Small intestine (tissue), 16 donors: ENCODE results near the gene RPRD1A. TPM values are rescaled to one million over a fixed set of nuclear protein-coding genes. Genes with fewer than 3 reads are reported as not detected.
"Not testable (repeated sequence)": the region's sequence is repeated elsewhere in the genome, so short reads cannot be mapped to it uniquely, and the experiment has no call there.

Experiments
- DNase-seq, 2 donors: peaks; one replicate each; pipeline versions ENCODE4 v3.0.0 to v3.0.0-alpha.2; 2013
- FAIRE-seq: peaks from 2 replicates; lab custom pipeline; 2012; peaks lifted over from hg19 to GRCh38; lab: Jason Lieb, UNC
- H3K27ac ChIP-seq, 3 donors: one replicate each; pipeline ENCODE4 v1.5.1; 2013; ENCODE audit warnings: low read length in 2 of 3, mild to moderate bottlenecking in 2 of 3, control low read depth in 1 of 3, inconsistent platforms in 1 of 3, low read depth in 1 of 3, moderate library complexity in 1 of 3
- H3K27me3 ChIP-seq, 3 donors: one replicate each; pipeline ENCODE4 v1.6.1; 2013; ENCODE audit warnings: low read length in 3 of 3, inconsistent platforms in 1 of 3; ENCODE audit not compliant: control insufficient read depth in 3 of 3, insufficient read depth in 3 of 3
- H3K36me3 ChIP-seq, 3 donors: one replicate each; pipeline ENCODE4 v1.6.1; 2013; ENCODE audit warnings: low read length in 3 of 3, inconsistent platforms in 1 of 3, low read depth in 1 of 3, mild to moderate bottlenecking in 1 of 3, moderate library complexity in 1 of 3; ENCODE audit not compliant: control insufficient read depth in 3 of 3, insufficient read depth in 2 of 3
- H3K4me1 ChIP-seq, 3 donors: one replicate each; pipeline ENCODE4 v1.6.1; 2013; ENCODE audit warnings: low read length in 2 of 3, inconsistent platforms in 1 of 3, low read depth in 1 of 3, mild to moderate bottlenecking in 1 of 3, moderate library complexity in 1 of 3; ENCODE audit not compliant: control insufficient read depth in 3 of 3, insufficient read depth in 2 of 3
- H3K4me3 ChIP-seq, 3 donors: one replicate each; pipeline ENCODE4 v1.5.1; 2013; ENCODE audit warnings: low read length in 3 of 3, control low read depth in 1 of 3, inconsistent platforms in 1 of 3, low read depth in 1 of 3, mild to moderate bottlenecking in 1 of 3, moderate library complexity in 1 of 3
- H3K9me3 ChIP-seq, 2 donors: one replicate each; pipeline ENCODE4 v1.6.1; 2013; ENCODE audit warnings: low read depth in 1 of 2, low read length in 1 of 2; ENCODE audit not compliant: control insufficient read depth in 2 of 2, insufficient read depth in 1 of 2
- WGBS, 3 donors: extraction: QIAGEN DNeasy Blood & Tissue Kit; methylation state at CpG; one replicate each; pipeline ENCODE4 v1.1.7; 2013; 5-methylcytosine and 5-hydroxymethylcytosine counted together
- long read RNA-seq, 10 donors: transcript quantifications; one replicate each; lab custom pipeline, GENCODE V29; 2026
- polyA plus RNA-seq, 4 donors: library from polyadenylated mRNA; stranded (reverse) in 3 of 4; unstranded in 1 of 4; fragments of 200-250 nt in 3 of 4; fragments of 120-200 nt in 1 of 4; gene quantifications; one replicate each; pipeline versions ENCODE4 v1.2.1 to v1.2.3, GENCODE V29; 2013
- donor health status: healthy with polysubstance abuse.
- donor health status: control.
- donor health status: control.
- donor health status: Bipolar disorder and iron deficiency.
- donor health status: healthy.

The RPRD1A gene
- 10 to 100 TPM; 11.1 to 49.8 (median 19.4) TPM for polyA plus RNA-seq
- long read RNA-seq, donor 1, result 0 reads
- long read RNA-seq, donor 2, full-length matches to known transcripts, result 5 of 5 reads
- long read RNA-seq, donor 2, partial matches to known transcripts, result 0 of 5 reads
- long read RNA-seq, donor 2, other reads (novel, unspliced or antisense), result 0 of 5 reads
- long read RNA-seq, donor 3, full-length matches to known transcripts, result 2 of 2 reads
- long read RNA-seq, donor 3, partial matches to known transcripts, result 0 of 2 reads
- long read RNA-seq, donor 3, other reads (novel, unspliced or antisense), result 0 of 2 reads
- long read RNA-seq, donor 4, result 0 reads
- long read RNA-seq, donor 5, full-length matches to known transcripts, result 1 of 1 reads
- long read RNA-seq, donor 5, partial matches to known transcripts, result 0 of 1 reads
- long read RNA-seq, donor 5, other reads (novel, unspliced or antisense), result 0 of 1 reads
- long read RNA-seq, donor 6, full-length matches to known transcripts, result 6 of 6 reads
- long read RNA-seq, donor 6, partial matches to known transcripts, result 0 of 6 reads
- long read RNA-seq, donor 6, other reads (novel, unspliced or antisense), result 0 of 6 reads
- long read RNA-seq, donor 7, full-length matches to known transcripts, result 22 of 22 reads
- long read RNA-seq, donor 7, partial matches to known transcripts, result 0 of 22 reads
- long read RNA-seq, donor 7, other reads (novel, unspliced or antisense), result 0 of 22 reads
- long read RNA-seq, donor 8, full-length matches to known transcripts, result 1 of 1 reads
- long read RNA-seq, donor 8, partial matches to known transcripts, result 0 of 1 reads
- long read RNA-seq, donor 8, other reads (novel, unspliced or antisense), result 0 of 1 reads
- long read RNA-seq, donor 9, result 0 reads
- long read RNA-seq, donor 10, full-length matches to known transcripts, result 16 of 16 reads
- long read RNA-seq, donor 10, partial matches to known transcripts, result 0 of 16 reads
- long read RNA-seq, donor 10, other reads (novel, unspliced or antisense), result 0 of 16 reads

DNA sequence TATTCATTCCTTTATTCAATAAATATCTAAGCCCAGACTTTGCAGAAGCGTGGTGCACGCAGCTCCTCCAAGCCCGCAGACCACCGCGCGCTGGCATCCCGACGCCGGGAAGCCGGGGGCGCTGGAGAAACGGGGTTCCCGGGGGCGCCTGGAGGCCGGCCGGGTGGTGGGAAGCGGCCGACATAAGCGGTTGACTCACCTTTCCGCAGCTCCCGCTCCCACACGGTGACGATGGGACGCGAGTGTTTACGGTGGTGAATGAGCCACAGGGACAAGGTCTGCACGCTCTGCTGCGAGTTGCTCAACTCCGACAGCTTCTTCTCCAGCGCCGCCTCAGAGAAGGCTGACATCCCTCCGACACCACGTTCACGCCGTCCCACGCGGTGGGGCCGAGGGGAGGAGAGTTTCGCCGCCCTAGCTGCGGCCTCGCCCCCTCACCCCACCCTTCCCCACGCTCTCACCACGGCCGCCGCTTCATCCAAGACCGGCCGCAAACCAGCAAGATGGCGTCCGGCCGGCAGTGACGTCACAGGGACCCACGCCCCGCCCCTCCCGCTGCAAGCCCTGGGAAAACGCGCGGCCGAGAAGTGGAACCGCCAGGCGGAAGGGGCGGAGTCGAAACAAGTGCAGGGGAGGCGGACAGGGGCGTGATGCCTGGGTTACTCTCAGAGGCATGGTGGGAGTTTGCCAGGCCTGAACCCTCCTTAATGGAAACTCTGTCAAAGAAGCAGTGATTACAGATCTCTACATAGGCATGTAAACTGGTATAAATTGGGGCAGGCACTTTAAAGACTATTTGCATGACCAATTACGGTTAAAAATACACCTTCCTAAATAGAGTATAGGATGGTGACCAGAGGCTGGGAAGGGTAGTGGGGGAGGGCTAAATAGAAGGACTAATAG is at the start of gene RPRD1A:
RPRD1A (minus strand) TSS at position 505 of the 903 bp plus-strand sequence; CDS start at position 350, 155 bp downstream.
- peak within 1 kb of the TSS; percentile 85 to 96 (median 92) for H3K27ac ChIP-seq
- H3K36me3 ChIP-seq, result peaks cover 0 to 8% (median 0%) of the 10 kb centered on the region in 3 donors
- peak; percentile 94 to 99 for DNase-seq
- H3K4me1 ChIP-seq, result no peaks in the 10 kb centered on the region
- WGBS, 3 donors, result 1% methylated on average over 63 to 66 of the region's 66 CpGs
- H3K9me3 ChIP-seq, result no peaks in the 10 kb centered on the region
- H3K27me3 ChIP-seq, result no peaks in the 10 kb centered on the region
- FAIRE-seq, result no peak
- peak within 1 kb of the TSS; percentile 85 to 92 (median 86) for H3K4me3 ChIP-seq

DNA sequence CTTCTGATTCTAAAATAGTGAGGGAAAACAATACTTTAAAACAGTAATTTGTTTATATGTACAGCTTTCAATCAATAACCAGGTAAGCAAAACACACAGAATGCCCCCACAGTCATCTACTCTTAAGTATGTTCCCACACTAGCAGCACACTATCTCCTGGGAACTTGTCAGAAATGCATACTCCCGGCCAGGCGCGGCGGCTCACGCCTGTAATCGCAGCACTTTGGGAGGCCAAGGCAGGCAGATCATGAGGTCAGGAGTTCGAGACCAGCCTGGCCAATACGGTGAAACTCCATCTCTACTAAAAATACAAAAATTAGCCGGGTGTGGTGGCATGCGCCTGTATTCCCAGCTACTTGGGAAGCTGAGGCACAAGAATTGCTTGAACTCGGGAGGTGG is 49.4 kb upstream of the RPRD1A start:
- not testable (repeated sequence) for FAIRE-seq
- peaks cover 5 to 19% (median 11%) of the 10 kb centered on the region in 3 donors for H3K36me3 ChIP-seq

GRCh38 chr18:36114738-36115137 is 47.4 kb upstream of the RPRD1A start:
- no peaks in the 10 kb centered on the region for H3K27me3 ChIP-seq
- 88 to 92% (median 91%) methylated on average over 1 of the region's 1 CpG for WGBS, 3 donors
- no peak overlapping the region for H3K4me3 ChIP-seq
- H3K36me3 ChIP-seq, result peaks cover 7 to 18% (median 13%) of the 10 kb centered on the region in 3 donors
- no peaks in the 10 kb centered on the region for H3K4me1 ChIP-seq
- DNase-seq (no peak), FAIRE-seq (no peak)
- H3K9me3 ChIP-seq, result no peaks in the 10 kb centered on the region
- H3K27ac ChIP-seq, result no peak overlapping the region

More for the DNA sequence above, 49.4 kb upstream of the RPRD1A start:
- not testable (repeated sequence) for H3K4me1 ChIP-seq, H3K27me3 ChIP-seq, H3K9me3 ChIP-seq, H3K4me3 ChIP-seq, DNase-seq, H3K27ac ChIP-seq
- WGBS, 3 donors, result 96% methylated on average over 11 of the region's 11 CpGs

DNA sequence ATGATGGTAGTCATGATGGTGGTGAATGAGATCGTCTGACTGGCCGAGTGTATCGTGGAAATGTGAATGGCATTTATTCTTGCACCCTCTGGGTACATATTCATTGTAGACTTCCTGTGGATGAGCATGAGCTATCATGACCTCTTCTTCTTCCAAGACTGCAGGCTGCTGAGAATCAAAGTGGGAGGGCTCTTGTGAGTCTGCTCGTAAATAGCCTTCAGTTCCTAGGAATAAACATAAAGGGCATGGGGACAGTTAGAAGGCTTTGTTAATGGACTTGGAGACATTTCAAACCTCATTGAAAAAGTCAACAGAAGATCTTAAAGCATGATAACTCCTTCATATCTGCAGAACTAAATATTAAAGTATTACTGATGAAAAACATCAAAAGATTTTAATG is 46.9 kb upstream of the RPRD1A start:
- FAIRE-seq, result no peak
- Histone ChIP-seq H3K27me3 (no peaks in the 10 kb centered on the region), H3K4me3 (no peak overlapping the region), H3K27ac (no peak overlapping the region), H3K36me3 (peaks cover 7 to 18% (median 13%) of the 10 kb centered on the region in 3 donors), H3K4me1 (no peaks in the 10 kb centered on the region), H3K9me3 (no peaks in the 10 kb centered on the region)
- WGBS, 3 donors, result 84 to 95% (median 91%) methylated on average over 4 of the region's 4 CpGs
- no peak for DNase-seq

GRCh38 chr18:36112302-36112701 is 44.9 kb upstream of the RPRD1A start:
- no peak for FAIRE-seq
- Histone ChIP-seq H3K4me1 (no peaks in the 10 kb centered on the region), H3K27ac (no peak overlapping the region), H3K27me3 (no peaks in the 10 kb centered on the region), H3K9me3 (no peaks in the 10 kb centered on the region), H3K4me3 (no peak overlapping the region), H3K36me3 (peaks cover 7 to 21% (median 13%) of the 10 kb centered on the region in 3 donors)
- DNase-seq, result no peak

GRCh38 chr18:36109737-36110136 is 42.4 kb upstream of the RPRD1A start:
- no peaks in the 10 kb centered on the region for H3K9me3 ChIP-seq

GRCh38 chr18:36108601-36109000 is 41.2 kb upstream of the RPRD1A start:
- Histone ChIP-seq H3K9me3 (no peaks in the 10 kb centered on the region), H3K4me3 (no peak overlapping the region), H3K4me1 (no peaks in the 10 kb centered on the region), H3K36me3 (peaks cover 7 to 13% (median 10%) of the 10 kb centered on the region in 3 donors), H3K27ac (no peak overlapping the region), H3K27me3 (no peaks in the 10 kb centered on the region)
- FAIRE-seq, result no peak
- WGBS, 3 donors, result 76 to 90% (median 78%) methylated on average over 5 of the region's 5 CpGs
- DNase-seq, result no peak

More at GRCh38 chr18:36109737-36110136, 42.4 kb upstream of the RPRD1A start:
- Histone ChIP-seq H3K27ac (no peak overlapping the region), H3K27me3 (no peaks in the 10 kb centered on the region), H3K4me3 (no peak overlapping the region), H3K4me1 (no peaks in the 10 kb centered on the region), H3K36me3 (peaks cover 7 to 17% (median 13%) of the 10 kb centered on the region in 3 donors)
- no peak for FAIRE-seq
- no peak for DNase-seq
- 94 to 100% (median 97%) methylated on average over 1 of the region's 1 CpG for WGBS, 3 donors
